ENCODE measurements around the gene MS4A8. TPM values are rescaled to one million over a fixed set of nuclear protein-coding genes. Genes with fewer than 3 reads are reported as not detected.

Gene MS4A8, protein sequence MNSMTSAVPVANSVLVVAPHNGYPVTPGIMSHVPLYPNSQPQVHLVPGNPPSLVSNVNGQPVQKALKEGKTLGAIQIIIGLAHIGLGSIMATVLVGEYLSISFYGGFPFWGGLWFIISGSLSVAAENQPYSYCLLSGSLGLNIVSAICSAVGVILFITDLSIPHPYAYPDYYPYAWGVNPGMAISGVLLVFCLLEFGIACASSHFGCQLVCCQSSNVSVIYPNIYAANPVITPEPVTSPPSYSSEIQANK
- not detected in 2 replicates for total RNA-seq (2014; rRNA removed; shearing (Covaris generic))

GRCh38 chr11:60699284-60699691 lies at the start of gene MS4A8:
Gene MS4A8 (plus strand): TSS chr11:60699612. CDS start chr11:60700861, 1,249 bp downstream.

DNA sequence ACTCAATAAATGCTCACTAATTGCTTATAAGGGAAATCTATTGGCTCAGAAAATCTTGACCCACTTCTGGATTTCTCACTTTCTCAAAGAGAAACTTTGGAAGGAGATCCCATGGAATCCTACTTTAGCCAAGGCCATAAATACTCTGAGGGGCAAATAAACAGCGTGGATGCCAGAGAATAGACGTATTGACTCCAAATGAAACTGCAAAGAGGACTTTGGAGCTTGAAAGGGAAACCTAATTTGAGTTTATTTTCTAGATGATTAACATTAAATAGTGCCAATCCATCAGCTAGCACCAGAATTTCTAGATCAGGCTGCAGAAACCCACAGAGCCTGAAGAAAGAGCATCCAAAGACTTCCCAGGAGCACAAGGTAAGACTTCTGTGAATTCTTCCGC lies 25.0 kb downstream of the MS4A8 start, which contains the start of gene MS4A18:
Gene MS4A18 (plus strand): TSS at position 301 of the 400 bp plus-strand sequence.

DNA sequence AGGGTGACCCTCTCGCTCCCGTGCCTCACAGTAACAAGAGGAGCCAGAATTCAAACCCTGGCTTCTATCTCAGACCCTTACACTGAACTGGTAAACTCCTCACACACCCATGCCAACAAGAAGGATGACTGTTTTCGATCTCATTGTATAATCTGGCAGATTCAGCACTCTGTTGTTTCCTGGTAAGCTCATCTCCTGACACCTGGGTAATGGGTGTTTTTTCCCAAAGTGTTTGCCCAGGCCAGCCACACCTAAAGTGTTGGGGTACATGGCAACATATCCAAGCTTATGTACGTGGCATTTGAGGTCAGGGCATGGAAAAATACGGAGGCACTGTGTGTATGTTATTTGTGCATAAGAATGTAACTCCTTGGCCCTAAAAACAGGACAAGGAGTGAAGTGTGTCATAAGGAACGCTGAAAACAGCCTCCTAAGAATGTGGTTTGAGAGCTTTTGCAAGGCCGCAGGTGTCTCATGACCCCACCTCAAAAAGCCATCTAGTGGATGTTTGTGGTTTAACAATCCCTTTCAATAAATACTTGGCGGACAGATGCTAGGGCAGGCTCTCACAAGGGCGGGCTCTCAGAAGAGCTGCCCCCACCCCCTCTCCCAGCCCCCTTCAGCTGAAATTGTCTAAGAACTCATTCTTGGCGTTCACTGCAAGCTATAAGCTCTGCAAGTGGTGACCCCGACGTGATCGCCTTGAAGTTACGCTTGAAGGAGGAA lies 57.1 kb downstream of the MS4A8 start, which contains the start of gene MS4A15:
Gene MS4A15 (plus strand): TSS at position 561 of the 726 bp plus-strand sequence. CDS start 6,867 bp downstream, outside the sequence.

Other genes starting within 250 kb of the MS4A8 start
- not detected in 2 replicates for gene MS4A1, start 243.8 kb upstream of the MS4A8 start, total RNA-seq (2014; rRNA removed; shearing (Covaris generic))
- gene MS4A12, start 206.8 kb upstream of the MS4A8 start, total RNA-seq (2014; rRNA removed; shearing (Covaris generic)) = not detected in 2 replicates
- 0.13 and 0.30 TPM in 2 replicates for gene MS4A13, start 184.2 kb upstream of the MS4A8 start, total RNA-seq (2014; rRNA removed; shearing (Covaris generic))
- not detected in 2 replicates for gene MS4A18, start 25.1 kb downstream of the MS4A8 start, total RNA-seq (2014; rRNA removed; shearing (Covaris generic))
- gene MS4A15, start 57.3 kb downstream of the MS4A8 start, total RNA-seq (2014; rRNA removed; shearing (Covaris generic)) = 0.05 TPM in 1 of 2 replicates, not detected in the other
- gene MS4A10, start 85.7 kb downstream of the MS4A8 start, total RNA-seq (2014; rRNA removed; shearing (Covaris generic)) = not detected in 2 replicates
- gene CCDC86, start 142.5 kb downstream of the MS4A8 start, total RNA-seq (2014; rRNA removed; shearing (Covaris generic)) = 40.3 and 42.4 TPM in 2 replicates
- gene PTGDR2, start 156.3 kb downstream of the MS4A8 start, total RNA-seq (2014; rRNA removed; shearing (Covaris generic)) = 0.32 TPM in 1 of 2 replicates, not detected in the other
- 1.3 and 3.2 TPM in 2 replicates for gene ZP1, start 167.9 kb downstream of the MS4A8 start, total RNA-seq (2014; rRNA removed; shearing (Covaris generic))
- gene PRPF19, start 207.0 kb downstream of the MS4A8 start, total RNA-seq (2014; rRNA removed; shearing (Covaris generic)) = 118 and 127 TPM in 2 replicates
- 85.6 and 125 TPM in 2 replicates for gene TMEM109, start 214.5 kb downstream of the MS4A8 start, total RNA-seq (2014; rRNA removed; shearing (Covaris generic))
- 55.2 and 63.1 TPM in 2 replicates for gene TMEM132A, start 224.8 kb downstream of the MS4A8 start, total RNA-seq (2014; rRNA removed; shearing (Covaris generic))

All from A375 (cell line).